C4-2B (cell line): ENCODE measurements around the gene DENND2A.

Experiments
- ZFX ChIP-seq: fragments of 450-650 bp; IDR thresholded peaks from 2 replicates; pipeline ENCODE4 v1.6.1; 2017
- TF ChIP-seq, protein P1 (sequence below): fragments of 450-650 bp; conservative IDR thresholded peaks from 2 replicates; pipeline ENCODE4 v1.5.1; 2017; ENCODE audit warnings: mild to moderate bottlenecking

- TF ChIP-seq, protein P1, sequence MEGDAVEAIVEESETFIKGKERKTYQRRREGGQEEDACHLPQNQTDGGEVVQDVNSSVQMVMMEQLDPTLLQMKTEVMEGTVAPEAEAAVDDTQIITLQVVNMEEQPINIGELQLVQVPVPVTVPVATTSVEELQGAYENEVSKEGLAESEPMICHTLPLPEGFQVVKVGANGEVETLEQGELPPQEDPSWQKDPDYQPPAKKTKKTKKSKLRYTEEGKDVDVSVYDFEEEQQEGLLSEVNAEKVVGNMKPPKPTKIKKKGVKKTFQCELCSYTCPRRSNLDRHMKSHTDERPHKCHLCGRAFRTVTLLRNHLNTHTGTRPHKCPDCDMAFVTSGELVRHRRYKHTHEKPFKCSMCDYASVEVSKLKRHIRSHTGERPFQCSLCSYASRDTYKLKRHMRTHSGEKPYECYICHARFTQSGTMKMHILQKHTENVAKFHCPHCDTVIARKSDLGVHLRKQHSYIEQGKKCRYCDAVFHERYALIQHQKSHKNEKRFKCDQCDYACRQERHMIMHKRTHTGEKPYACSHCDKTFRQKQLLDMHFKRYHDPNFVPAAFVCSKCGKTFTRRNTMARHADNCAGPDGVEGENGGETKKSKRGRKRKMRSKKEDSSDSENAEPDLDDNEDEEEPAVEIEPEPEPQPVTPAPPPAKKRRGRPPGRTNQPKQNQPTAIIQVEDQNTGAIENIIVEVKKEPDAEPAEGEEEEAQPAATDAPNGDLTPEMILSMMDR = no peak
- no peak for TF ChIP-seq ZFX
Measured at GRCh38 chr7:140607441-140607989, 33.1 kb downstream of the DENND2A start.
